ENCODE data around the gene CDK1. TPM values are rescaled to one million over a fixed set of nuclear protein-coding genes. Genes with fewer than 3 reads are reported as not detected.

Gene CDK1
- polyA plus RNA-seq, 4 donors, result 2.7 to 38.1 (median 18.8) TPM

DNA sequence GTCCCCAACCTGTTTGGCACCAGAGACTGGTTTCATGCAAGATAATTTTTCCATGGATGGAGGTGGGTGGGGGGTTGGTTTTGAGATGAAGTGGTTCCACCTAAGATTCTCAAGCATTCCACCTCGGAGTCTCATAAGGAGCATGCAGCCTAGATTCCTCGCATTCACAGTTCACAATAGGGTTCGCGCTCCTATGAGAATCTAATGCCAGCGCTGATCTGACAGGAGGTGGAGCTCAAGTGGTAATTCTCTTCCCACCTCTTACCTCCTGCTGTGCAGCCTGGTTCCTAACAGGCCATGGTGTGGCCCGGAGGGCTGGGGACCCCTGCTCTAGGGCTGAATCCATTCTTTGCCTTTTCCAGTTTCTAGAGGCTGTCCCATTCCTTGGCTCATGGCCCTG, 19.1 kb upstream of the CDK1 start:
- H3K4me3 ChIP-seq (ENCODE audit: low read depth in 1 of 3, low read length in 3 of 3), result no peak overlapping the region
- FAIRE-seq, result no peak
- H3K9me3 ChIP-seq (ENCODE audit: control insufficient read depth in 2 of 2, insufficient read depth in 1 of 2, low read depth in 1 of 2, low read length in 1 of 2), result peaks cover 0 to 3% of the 10 kb centered on the region in 2 donors
- H3K27ac ChIP-seq (ENCODE audit: low read depth in 1 of 3, low read length in 2 of 3), result no peak overlapping the region
- no peak for DNase-seq
- 86 to 93% (median 92%) methylated on average over 6 of the region's 6 CpGs for WGBS, 3 donors
- no peaks in the 10 kb centered on the region for H3K36me3 ChIP-seq (ENCODE audit: control insufficient read depth in 3 of 3, insufficient read depth in 2 of 3, low read depth in 1 of 3, low read length in 3 of 3)
- H3K4me1 ChIP-seq (ENCODE audit: control insufficient read depth in 3 of 3, insufficient read depth in 2 of 3, low read depth in 1 of 3, low read length in 2 of 3), result peaks cover 0 to 9% (median 0%) of the 10 kb centered on the region in 3 donors
- H3K27me3 ChIP-seq (ENCODE audit: control insufficient read depth in 3 of 3, insufficient read depth in 3 of 3, low read length in 3 of 3), result no peaks in the 10 kb centered on the region

GRCh38 chr10:60760711-60761210, 17.5 kb upstream of the CDK1 start:
- H3K9me3 ChIP-seq (ENCODE audit: control insufficient read depth in 2 of 2, insufficient read depth in 1 of 2, low read depth in 1 of 2, low read length in 1 of 2), result peaks cover 0 to 3% of the 10 kb centered on the region in 2 donors
- H3K4me3 ChIP-seq (ENCODE audit: low read depth in 1 of 3, low read length in 3 of 3), result no peak overlapping the region
- H3K27me3 ChIP-seq (ENCODE audit: control insufficient read depth in 3 of 3, insufficient read depth in 3 of 3, low read length in 3 of 3), result no peaks in the 10 kb centered on the region
- no peaks in the 10 kb centered on the region for H3K36me3 ChIP-seq (ENCODE audit: control insufficient read depth in 3 of 3, insufficient read depth in 2 of 3, low read depth in 1 of 3, low read length in 3 of 3)
- no peak overlapping the region for H3K27ac ChIP-seq (ENCODE audit: low read depth in 1 of 3, low read length in 2 of 3)
- H3K4me1 ChIP-seq (ENCODE audit: control insufficient read depth in 3 of 3, insufficient read depth in 2 of 3, low read depth in 1 of 3, low read length in 2 of 3), result peaks cover 0 to 9% (median 0%) of the 10 kb centered on the region in 3 donors
- FAIRE-seq (no peak), DNase-seq (no peak)

DNA sequence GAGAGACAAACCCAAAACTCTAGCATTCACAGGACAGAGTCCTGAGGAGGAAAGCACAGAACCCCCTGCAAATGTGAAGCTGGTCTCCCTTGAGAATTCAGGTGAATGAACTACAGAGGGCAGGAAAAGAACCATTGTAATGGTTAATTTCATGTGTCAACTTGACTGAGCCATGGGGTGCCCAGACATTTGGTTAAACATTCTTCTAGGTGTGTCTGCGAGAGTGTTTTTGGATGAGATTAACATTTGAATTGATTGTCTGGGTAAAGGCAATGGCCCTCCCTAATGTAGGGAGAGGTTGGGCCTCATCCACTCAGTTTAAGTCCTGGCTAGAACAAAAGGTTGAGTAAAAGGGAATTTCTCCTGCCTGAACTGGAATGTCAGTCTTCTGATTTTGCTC, 15.7 kb upstream of the CDK1 start:
- DNase-seq, result no peak
- peaks cover 0 to 3% of the 10 kb centered on the region in 2 donors for H3K9me3 ChIP-seq (ENCODE audit: control insufficient read depth in 2 of 2, insufficient read depth in 1 of 2, low read depth in 1 of 2, low read length in 1 of 2)
- H3K4me1 ChIP-seq (ENCODE audit: control insufficient read depth in 3 of 3, insufficient read depth in 2 of 3, low read depth in 1 of 3, low read length in 2 of 3), result peaks cover 0 to 8% (median 0%) of the 10 kb centered on the region in 3 donors
- no peak overlapping the region for H3K4me3 ChIP-seq (ENCODE audit: low read depth in 1 of 3, low read length in 3 of 3)
- FAIRE-seq, result no peak
- WGBS, 3 donors, result 82 to 90% (median 88%) methylated on average over 1 of the region's 1 CpG
- no peaks in the 10 kb centered on the region for H3K36me3 ChIP-seq (ENCODE audit: control insufficient read depth in 3 of 3, insufficient read depth in 2 of 3, low read depth in 1 of 3, low read length in 3 of 3)
- no peaks in the 10 kb centered on the region for H3K27me3 ChIP-seq (ENCODE audit: control insufficient read depth in 3 of 3, insufficient read depth in 3 of 3, low read length in 3 of 3)
- no peak overlapping the region for H3K27ac ChIP-seq (ENCODE audit: low read depth in 1 of 3, low read length in 2 of 3)

GRCh38 chr10:60767424-60767823, 10.9 kb upstream of the CDK1 start:
- Histone ChIP-seq H3K9me3 (ENCODE audit: control insufficient read depth in 2 of 2, insufficient read depth in 1 of 2, low read depth in 1 of 2, low read length in 1 of 2) (peaks cover 0 to 1% of the 10 kb centered on the region in 2 donors), H3K36me3 (ENCODE audit: control insufficient read depth in 3 of 3, insufficient read depth in 2 of 3, low read depth in 1 of 3, low read length in 3 of 3) (no peaks in the 10 kb centered on the region), H3K27ac (ENCODE audit: low read depth in 1 of 3, low read length in 2 of 3) (no peak overlapping the region), H3K4me1 (ENCODE audit: control insufficient read depth in 3 of 3, insufficient read depth in 2 of 3, low read depth in 1 of 3, low read length in 2 of 3) (peaks cover 0 to 6% (median 0%) of the 10 kb centered on the region in 3 donors), H3K27me3 (ENCODE audit: control insufficient read depth in 3 of 3, insufficient read depth in 3 of 3, low read length in 3 of 3) (no peaks in the 10 kb centered on the region), H3K4me3 (ENCODE audit: low read depth in 1 of 3, low read length in 3 of 3) (no peak overlapping the region)
- 78 to 81% (median 81%) methylated on average over 6 of the region's 6 CpGs for WGBS, 3 donors
- FAIRE-seq (no peak), DNase-seq (peak in 1 of 2 donors; percentile 48)

GRCh38 chr10:60769406-60769805, 8.9 kb upstream of the CDK1 start:
- Histone ChIP-seq H3K36me3 (ENCODE audit: control insufficient read depth in 3 of 3, insufficient read depth in 2 of 3, low read depth in 1 of 3, low read length in 3 of 3) (no peaks in the 10 kb centered on the region), H3K4me1 (ENCODE audit: control insufficient read depth in 3 of 3, insufficient read depth in 2 of 3, low read depth in 1 of 3, low read length in 2 of 3) (no peaks in the 10 kb centered on the region), H3K4me3 (ENCODE audit: low read depth in 1 of 3, low read length in 3 of 3) (no peak overlapping the region), H3K27me3 (ENCODE audit: control insufficient read depth in 3 of 3, insufficient read depth in 3 of 3, low read length in 3 of 3) (no peaks in the 10 kb centered on the region), H3K27ac (ENCODE audit: low read depth in 1 of 3, low read length in 2 of 3) (no peak overlapping the region), H3K9me3 (ENCODE audit: control insufficient read depth in 2 of 2, insufficient read depth in 1 of 2, low read depth in 1 of 2, low read length in 1 of 2) (no peaks in the 10 kb centered on the region)
- DNase-seq, result peak in 1 of 2 donors; percentile 38
- 49 to 53% (median 49%) methylated on average over 2 of the region's 2 CpGs for WGBS, 3 donors
- no peak for FAIRE-seq

GRCh38 chr10:60777696-60778213, 523 bp upstream of the CDK1 start:
- Histone ChIP-seq H3K4me1 (ENCODE audit: control insufficient read depth in 3 of 3, insufficient read depth in 2 of 3, low read depth in 1 of 3, low read length in 2 of 3) (peaks cover 0 to 4% (median 2%) of the 10 kb centered on the region in 3 donors), H3K4me3 (ENCODE audit: low read depth in 1 of 3, low read length in 3 of 3) (peak overlapping the region in 2 of 3 donors; percentile 18 to 47), H3K27me3 (ENCODE audit: control insufficient read depth in 3 of 3, insufficient read depth in 3 of 3, low read length in 3 of 3) (no peaks in the 10 kb centered on the region), H3K36me3 (ENCODE audit: control insufficient read depth in 3 of 3, insufficient read depth in 2 of 3, low read depth in 1 of 3, low read length in 3 of 3) (no peaks in the 10 kb centered on the region), H3K9me3 (ENCODE audit: control insufficient read depth in 2 of 2, insufficient read depth in 1 of 2, low read depth in 1 of 2, low read length in 1 of 2) (no peaks in the 10 kb centered on the region), H3K27ac (ENCODE audit: low read depth in 1 of 3, low read length in 2 of 3) (no peak overlapping the region)
- FAIRE-seq (peak; percentile 10), DNase-seq (no peak)
- 41 to 44% (median 43%) methylated on average over 9 of the region's 9 CpGs for WGBS, 3 donors

- H3K36me3 ChIP-seq (ENCODE audit: control insufficient read depth in 3 of 3, insufficient read depth in 2 of 3, low read depth in 1 of 3, low read length in 3 of 3), result peaks cover 0 to under 1% (median 0%) of the 10 kb centered on the region in 3 donors
- H3K4me1 ChIP-seq (ENCODE audit: control insufficient read depth in 3 of 3, insufficient read depth in 2 of 3, low read depth in 1 of 3, low read length in 2 of 3), result peaks cover 0 to 4% (median 2%) of the 10 kb centered on the region in 3 donors
- peak overlapping the region; percentile 59 to 72 (median 69) for H3K4me3 ChIP-seq (ENCODE audit: low read depth in 1 of 3, low read length in 3 of 3)
- 6% methylated on average over 15 to 17 of the region's 17 CpGs for whole genome bisulfite sequencing, 3 donors
- H3K27me3 ChIP-seq (ENCODE audit: control insufficient read depth in 3 of 3, insufficient read depth in 3 of 3, low read length in 3 of 3), result no peaks in the 10 kb centered on the region
- H3K27ac ChIP-seq (ENCODE audit: low read depth in 1 of 3, low read length in 2 of 3), result peak overlapping the region in 1 of 3 donors; percentile 17
- no peaks in the 10 kb centered on the region for H3K9me3 ChIP-seq (ENCODE audit: control insufficient read depth in 2 of 2, insufficient read depth in 1 of 2, low read depth in 1 of 2, low read length in 1 of 2)
- DNase-seq, result peak; percentile 18 to 55
- FAIRE-seq, result no peak
Measured at GRCh38 chr10:60778971-60779796, 906 bp downstream of the CDK1 start.

- Histone ChIP-seq H3K4me1 (ENCODE audit: control insufficient read depth in 3 of 3, insufficient read depth in 2 of 3, low read depth in 1 of 3, low read length in 2 of 3) (peaks cover 0 to 4% (median 2%) of the 10 kb centered on the region in 3 donors), H3K27me3 (ENCODE audit: control insufficient read depth in 3 of 3, insufficient read depth in 3 of 3, low read length in 3 of 3) (no peaks in the 10 kb centered on the region), H3K4me3 (ENCODE audit: low read depth in 1 of 3, low read length in 3 of 3) (no peak overlapping the region), H3K36me3 (ENCODE audit: control insufficient read depth in 3 of 3, insufficient read depth in 2 of 3, low read depth in 1 of 3, low read length in 3 of 3) (peaks cover 0 to 3% (median 0%) of the 10 kb centered on the region in 3 donors), H3K27ac (ENCODE audit: low read depth in 1 of 3, low read length in 2 of 3) (no peak overlapping the region), H3K9me3 (ENCODE audit: control insufficient read depth in 2 of 2, insufficient read depth in 1 of 2, low read depth in 1 of 2, low read length in 1 of 2) (no peaks in the 10 kb centered on the region)
- no peak for FAIRE-seq
- DNase-seq, result no peak
Measured at GRCh38 chr10:60781661-60782060, 3.4 kb downstream of the CDK1 start.

All from small intestine (tissue), 7 donors.